HEK293 (cell line): ENCODE results near the gene TBL1Y.

Experiments used
- KLF16 ChIP-seq: fragments of 450-650 bp; formaldehyde crosslinking; IDR thresholded peaks from 2 replicates; pipeline ENCODE4 v1.5.1; 2017; ENCODE audit warnings: missing biosample characterization, missing genetic modification characterization
- YY1 ChIP-seq: fragments of 450-650 bp; formaldehyde crosslinking; IDR thresholded peaks from 2 replicates; pipeline ENCODE4 v1.5.1; 2018; ENCODE audit warnings: missing biosample characterization, missing genetic modification characterization
- ZBTB1 ChIP-seq: fragments of 450-650 bp; formaldehyde crosslinking; IDR thresholded peaks from 2 replicates; pipeline ENCODE4 v1.5.1; 2016; ENCODE audit warnings: missing biosample characterization, missing genetic modification characterization
- ZNF501 ChIP-seq: fragments of 450-650 bp; formaldehyde crosslinking; IDR thresholded peaks from 2 replicates; pipeline ENCODE4 v1.5.1; 2016; ENCODE audit warnings: missing biosample characterization, missing genetic modification characterization
- ZNF776 ChIP-seq: fragments of 450-650 bp; formaldehyde crosslinking; IDR thresholded peaks from 2 replicates; pipeline ENCODE4 v1.5.0; 2017; ENCODE audit warnings: missing biosample characterization, missing genetic modification characterization, borderline replicate concordance
- ZXDB ChIP-seq: fragments of 450-650 bp; formaldehyde crosslinking; IDR thresholded peaks from 2 replicates; pipeline ENCODE4 v1.5.1; 2016; ENCODE audit warnings: missing biosample characterization, missing genetic modification characterization
- TF ChIP-seq, protein P1 (sequence below): IDR thresholded peaks from 2 replicates; pipeline ENCODE4 v1.6.1; 2011; ENCODE audit warnings: mild to moderate bottlenecking, low read depth, low read length, borderline replicate concordance
- TF ChIP-seq, protein P2 (sequence below): fragments of 450-650 bp; formaldehyde crosslinking; IDR thresholded peaks from 2 replicates; pipeline ENCODE4 v1.5.1; 2016; ENCODE audit warnings: missing biosample characterization, missing genetic modification characterization
- TF ChIP-seq, protein P3 (sequence below): fragments of 450-650 bp; IDR thresholded peaks from 2 replicates; pipeline ENCODE4 v1.5.1; 2018; ENCODE audit warnings: missing biosample characterization, missing genetic modification characterization
- TF ChIP-seq, protein P4 (sequence below): fragments of 450-650 bp; formaldehyde crosslinking; IDR thresholded peaks from 2 replicates; pipeline ENCODE4 v1.5.1; 2016; ENCODE audit warnings: missing biosample characterization, missing genetic modification characterization
- TF ChIP-seq, protein P5 (sequence below): fragments of 450-650 bp; formaldehyde crosslinking; IDR thresholded peaks from 2 replicates; pipeline ENCODE4 v1.5.1; 2016; ENCODE audit warnings: missing biosample characterization, missing genetic modification characterization
- TF ChIP-seq, protein P6 (sequence below): fragments of 450-650 bp; formaldehyde crosslinking; IDR thresholded peaks from 2 replicates; pipeline ENCODE4 v1.5.1; 2016; ENCODE audit warnings: missing biosample characterization, missing genetic modification characterization, borderline replicate concordance
- TF ChIP-seq, protein P7 (sequence below): fragments of 450-650 bp; formaldehyde crosslinking; IDR thresholded peaks from 2 replicates; pipeline ENCODE4 v1.5.1; 2016; ENCODE audit warnings: missing biosample characterization, missing genetic modification characterization

DNA sequence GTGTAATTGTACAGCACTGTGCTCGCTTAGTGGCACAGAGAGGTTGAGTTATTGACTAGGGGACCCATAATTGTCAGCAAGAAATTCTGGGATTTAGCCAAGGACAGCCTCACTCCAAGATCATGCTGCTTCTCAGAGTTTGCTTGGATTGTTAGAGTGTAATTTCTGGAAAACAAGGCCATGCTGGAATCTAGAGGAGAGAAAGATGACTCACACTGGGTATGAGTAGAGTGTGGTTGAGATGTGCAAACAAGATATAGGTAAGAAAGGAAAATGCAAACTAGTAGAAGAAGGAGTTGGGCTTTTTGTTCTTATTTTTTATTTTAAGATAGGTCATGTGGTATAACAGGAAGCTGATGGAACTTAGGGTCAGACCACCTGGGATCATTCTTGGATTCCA lies 97.4 kb downstream of the TBL1Y start:
- TF ChIP-seq, protein P1, sequence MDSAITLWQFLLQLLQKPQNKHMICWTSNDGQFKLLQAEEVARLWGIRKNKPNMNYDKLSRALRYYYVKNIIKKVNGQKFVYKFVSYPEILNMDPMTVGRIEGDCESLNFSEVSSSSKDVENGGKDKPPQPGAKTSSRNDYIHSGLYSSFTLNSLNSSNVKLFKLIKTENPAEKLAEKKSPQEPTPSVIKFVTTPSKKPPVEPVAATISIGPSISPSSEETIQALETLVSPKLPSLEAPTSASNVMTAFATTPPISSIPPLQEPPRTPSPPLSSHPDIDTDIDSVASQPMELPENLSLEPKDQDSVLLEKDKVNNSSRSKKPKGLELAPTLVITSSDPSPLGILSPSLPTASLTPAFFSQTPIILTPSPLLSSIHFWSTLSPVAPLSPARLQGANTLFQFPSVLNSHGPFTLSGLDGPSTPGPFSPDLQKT = no peak
- TF ChIP-seq, protein P2, sequence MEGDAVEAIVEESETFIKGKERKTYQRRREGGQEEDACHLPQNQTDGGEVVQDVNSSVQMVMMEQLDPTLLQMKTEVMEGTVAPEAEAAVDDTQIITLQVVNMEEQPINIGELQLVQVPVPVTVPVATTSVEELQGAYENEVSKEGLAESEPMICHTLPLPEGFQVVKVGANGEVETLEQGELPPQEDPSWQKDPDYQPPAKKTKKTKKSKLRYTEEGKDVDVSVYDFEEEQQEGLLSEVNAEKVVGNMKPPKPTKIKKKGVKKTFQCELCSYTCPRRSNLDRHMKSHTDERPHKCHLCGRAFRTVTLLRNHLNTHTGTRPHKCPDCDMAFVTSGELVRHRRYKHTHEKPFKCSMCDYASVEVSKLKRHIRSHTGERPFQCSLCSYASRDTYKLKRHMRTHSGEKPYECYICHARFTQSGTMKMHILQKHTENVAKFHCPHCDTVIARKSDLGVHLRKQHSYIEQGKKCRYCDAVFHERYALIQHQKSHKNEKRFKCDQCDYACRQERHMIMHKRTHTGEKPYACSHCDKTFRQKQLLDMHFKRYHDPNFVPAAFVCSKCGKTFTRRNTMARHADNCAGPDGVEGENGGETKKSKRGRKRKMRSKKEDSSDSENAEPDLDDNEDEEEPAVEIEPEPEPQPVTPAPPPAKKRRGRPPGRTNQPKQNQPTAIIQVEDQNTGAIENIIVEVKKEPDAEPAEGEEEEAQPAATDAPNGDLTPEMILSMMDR (tag by site-specific recombination) = no peak
- TF ChIP-seq ZNF776 (tag by site-specific recombination) (no peak), ZXDB (tag by site-specific recombination) (no peak), ZNF501 (no peak), YY1 (tag by site-specific recombination) (no peak), KLF16 (tag by site-specific recombination) (no peak), ZBTB1 (tag by site-specific recombination) (no peak)
- TF ChIP-seq, protein P3, sequence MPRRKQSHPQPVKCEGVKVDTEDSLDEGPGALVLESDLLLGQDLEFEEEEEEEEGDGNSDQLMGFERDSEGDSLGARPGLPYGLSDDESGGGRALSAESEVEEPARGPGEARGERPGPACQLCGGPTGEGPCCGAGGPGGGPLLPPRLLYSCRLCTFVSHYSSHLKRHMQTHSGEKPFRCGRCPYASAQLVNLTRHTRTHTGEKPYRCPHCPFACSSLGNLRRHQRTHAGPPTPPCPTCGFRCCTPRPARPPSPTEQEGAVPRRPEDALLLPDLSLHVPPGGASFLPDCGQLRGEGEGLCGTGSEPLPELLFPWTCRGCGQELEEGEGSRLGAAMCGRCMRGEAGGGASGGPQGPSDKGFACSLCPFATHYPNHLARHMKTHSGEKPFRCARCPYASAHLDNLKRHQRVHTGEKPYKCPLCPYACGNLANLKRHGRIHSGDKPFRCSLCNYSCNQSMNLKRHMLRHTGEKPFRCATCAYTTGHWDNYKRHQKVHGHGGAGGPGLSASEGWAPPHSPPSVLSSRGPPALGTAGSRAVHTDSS (tag by site-specific recombination) = no peak
- TF ChIP-seq, protein P4, sequence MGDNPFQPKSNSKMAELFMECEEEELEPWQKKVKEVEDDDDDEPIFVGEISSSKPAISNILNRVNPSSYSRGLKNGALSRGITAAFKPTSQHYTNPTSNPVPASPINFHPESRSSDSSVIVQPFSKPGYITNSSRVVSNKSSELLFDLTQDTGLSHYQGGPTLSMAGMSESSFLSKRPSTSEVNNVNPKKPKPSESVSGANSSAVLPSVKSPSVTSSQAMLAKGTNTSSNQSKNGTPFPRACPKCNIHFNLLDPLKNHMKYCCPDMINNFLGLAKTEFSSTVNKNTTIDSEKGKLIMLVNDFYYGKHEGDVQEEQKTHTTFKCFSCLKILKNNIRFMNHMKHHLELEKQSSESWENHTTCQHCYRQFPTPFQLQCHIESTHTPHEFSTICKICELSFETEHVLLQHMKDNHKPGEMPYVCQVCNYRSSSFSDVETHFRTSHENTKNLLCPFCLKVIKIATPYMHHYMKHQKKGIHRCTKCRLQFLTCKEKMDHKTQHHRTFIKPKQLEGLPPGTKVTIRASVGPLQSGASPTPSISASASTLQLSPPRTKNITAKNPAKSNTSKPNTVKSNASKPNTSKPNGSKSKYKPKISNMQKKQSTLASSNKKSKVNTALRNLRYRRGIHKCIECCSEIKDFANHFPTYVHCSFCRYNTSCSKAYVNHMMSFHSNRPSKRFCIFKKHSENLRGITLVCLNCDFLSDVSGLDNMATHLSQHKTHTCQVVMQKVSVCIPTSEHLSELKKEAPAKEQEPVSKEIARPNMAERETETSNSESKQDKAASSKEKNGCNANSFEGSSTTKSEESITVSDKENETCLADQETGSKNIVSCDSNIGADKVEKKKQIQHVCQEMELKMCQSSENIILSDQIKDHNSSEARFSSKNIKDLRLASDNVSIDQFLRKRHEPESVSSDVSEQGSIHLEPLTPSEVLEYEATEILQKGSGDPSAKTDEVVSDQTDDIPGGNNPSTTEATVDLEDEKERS (tag by site-specific recombination) = no peak
- TF ChIP-seq, protein P5, sequence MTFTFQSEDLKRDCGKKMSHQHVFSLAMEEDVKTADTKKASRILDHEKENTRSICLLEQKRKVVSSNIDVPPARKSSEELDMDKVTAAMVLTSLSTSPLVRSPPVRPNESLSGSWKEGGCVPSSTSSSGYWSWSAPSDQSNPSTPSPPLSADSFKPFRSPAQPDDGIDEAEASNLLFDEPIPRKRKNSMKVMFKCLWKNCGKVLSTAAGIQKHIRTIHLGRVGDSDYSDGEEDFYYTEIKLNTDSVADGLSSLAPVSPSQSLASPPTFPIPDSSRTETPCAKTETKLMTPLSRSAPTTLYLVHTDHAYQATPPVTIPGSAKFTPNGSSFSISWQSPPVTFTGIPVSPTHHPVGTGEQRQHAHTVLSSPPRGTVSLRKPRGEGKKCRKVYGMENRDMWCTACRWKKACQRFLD (tag by site-specific recombination) = no peak
- TF ChIP-seq, protein P6, sequence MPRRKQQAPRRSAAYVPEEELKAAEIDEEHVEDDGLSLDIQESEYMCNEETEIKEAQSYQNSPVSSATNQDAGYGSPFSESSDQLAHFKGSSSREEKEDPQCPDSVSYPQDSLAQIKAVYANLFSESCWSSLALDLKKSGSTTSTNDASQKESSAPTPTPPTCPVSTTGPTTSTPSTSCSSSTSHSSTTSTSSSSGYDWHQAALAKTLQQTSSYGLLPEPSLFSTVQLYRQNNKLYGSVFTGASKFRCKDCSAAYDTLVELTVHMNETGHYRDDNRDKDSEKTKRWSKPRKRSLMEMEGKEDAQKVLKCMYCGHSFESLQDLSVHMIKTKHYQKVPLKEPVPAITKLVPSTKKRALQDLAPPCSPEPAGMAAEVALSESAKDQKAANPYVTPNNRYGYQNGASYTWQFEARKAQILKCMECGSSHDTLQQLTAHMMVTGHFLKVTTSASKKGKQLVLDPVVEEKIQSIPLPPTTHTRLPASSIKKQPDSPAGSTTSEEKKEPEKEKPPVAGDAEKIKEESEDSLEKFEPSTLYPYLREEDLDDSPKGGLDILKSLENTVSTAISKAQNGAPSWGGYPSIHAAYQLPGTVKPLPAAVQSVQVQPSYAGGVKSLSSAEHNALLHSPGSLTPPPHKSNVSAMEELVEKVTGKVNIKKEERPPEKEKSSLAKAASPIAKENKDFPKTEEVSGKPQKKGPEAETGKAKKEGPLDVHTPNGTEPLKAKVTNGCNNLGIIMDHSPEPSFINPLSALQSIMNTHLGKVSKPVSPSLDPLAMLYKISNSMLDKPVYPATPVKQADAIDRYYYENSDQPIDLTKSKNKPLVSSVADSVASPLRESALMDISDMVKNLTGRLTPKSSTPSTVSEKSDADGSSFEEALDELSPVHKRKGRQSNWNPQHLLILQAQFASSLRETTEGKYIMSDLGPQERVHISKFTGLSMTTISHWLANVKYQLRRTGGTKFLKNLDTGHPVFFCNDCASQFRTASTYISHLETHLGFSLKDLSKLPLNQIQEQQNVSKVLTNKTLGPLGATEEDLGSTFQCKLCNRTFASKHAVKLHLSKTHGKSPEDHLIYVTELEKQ = no peak
- TF ChIP-seq, protein P7, sequence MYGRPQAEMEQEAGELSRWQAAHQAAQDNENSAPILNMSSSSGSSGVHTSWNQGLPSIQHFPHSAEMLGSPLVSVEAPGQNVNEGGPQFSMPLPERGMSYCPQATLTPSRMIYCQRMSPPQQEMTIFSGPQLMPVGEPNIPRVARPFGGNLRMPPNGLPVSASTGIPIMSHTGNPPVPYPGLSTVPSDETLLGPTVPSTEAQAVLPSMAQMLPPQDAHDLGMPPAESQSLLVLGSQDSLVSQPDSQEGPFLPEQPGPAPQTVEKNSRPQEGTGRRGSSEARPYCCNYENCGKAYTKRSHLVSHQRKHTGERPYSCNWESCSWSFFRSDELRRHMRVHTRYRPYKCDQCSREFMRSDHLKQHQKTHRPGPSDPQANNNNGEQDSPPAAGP = no peak
